Measurements from ENCODE around the gene NME9.

The NME9 gene

DNA sequence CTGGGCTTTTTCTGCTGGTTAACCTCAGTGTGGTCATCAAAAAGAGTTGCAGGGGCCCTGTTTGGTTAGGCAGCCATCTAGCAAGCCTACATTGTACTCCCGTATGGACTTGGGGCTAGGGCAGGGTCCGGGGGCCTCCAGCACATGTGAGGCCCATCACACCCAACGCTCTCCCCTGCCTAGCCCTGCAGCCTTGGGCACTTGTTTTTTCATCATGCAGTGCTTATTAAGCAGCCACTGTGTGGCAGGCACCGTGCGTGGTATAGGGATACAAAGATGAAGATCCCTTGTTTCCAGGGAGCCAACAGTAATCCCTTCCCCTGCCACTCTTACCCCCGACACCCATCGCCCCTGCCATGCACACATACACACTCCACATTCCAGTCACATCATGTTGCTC, 32.9 kb upstream of the NME9 start:
- no peak for DNase-seq (ENCODE audit: low read depth in 2 of 2)

DNA sequence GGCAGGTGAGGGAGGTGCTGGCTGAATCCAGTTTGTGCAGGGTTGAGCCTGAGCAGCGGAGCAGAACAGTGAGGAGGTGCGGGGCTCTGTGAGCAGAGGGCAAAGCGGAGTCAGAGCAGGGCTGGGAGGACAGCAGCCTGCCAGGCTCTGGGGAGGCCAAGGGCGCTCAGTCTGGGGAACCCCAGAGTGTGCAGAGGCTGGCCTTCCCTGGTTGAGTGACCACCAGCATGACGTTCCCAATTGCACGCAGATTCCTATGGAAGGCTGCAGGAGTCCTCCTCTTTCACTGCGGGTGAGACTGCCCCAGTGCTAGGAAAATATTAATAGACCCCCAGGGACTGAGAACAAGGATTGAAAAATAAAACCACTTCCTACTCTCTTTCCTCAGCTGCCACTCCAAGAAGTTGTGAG, 31.9 kb upstream of the NME9 start:
- no peak for DNase-seq (ENCODE audit: low read depth in 2 of 2)

DNA sequence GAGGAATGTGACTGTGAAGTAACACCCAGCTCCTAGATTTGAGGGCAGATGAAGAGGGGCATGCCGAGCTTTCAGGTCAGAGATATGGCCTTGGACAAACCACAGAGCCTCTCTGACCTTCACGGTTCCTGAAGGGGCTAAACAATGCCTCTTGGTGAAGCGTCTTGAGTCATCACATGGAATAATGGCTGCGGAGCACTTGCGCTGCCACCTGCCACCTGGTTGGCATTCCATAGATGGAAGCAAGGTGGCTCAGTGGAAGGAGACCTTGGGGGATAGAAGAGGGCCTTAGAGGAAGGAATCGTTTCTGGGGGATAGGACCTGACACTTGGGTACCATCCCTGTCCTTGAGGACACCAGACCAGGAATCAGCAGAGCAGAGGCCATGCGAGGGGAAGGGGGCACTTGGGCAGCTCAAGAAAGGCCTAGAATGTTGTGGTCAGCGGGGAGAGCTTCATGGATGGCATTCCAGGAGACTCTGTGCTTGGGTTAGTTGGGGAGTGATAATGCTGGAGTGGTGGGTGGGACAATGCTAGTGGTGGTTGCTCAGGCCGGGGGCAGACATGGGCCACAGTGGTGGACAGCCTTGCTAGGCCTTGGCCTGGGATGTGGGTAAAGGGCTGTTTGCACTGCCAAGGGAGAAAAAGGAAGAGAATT, 31.3 kb upstream of the NME9 start:
- DNase-seq (ENCODE audit: low read depth in 2 of 2), result no peak

DNA sequence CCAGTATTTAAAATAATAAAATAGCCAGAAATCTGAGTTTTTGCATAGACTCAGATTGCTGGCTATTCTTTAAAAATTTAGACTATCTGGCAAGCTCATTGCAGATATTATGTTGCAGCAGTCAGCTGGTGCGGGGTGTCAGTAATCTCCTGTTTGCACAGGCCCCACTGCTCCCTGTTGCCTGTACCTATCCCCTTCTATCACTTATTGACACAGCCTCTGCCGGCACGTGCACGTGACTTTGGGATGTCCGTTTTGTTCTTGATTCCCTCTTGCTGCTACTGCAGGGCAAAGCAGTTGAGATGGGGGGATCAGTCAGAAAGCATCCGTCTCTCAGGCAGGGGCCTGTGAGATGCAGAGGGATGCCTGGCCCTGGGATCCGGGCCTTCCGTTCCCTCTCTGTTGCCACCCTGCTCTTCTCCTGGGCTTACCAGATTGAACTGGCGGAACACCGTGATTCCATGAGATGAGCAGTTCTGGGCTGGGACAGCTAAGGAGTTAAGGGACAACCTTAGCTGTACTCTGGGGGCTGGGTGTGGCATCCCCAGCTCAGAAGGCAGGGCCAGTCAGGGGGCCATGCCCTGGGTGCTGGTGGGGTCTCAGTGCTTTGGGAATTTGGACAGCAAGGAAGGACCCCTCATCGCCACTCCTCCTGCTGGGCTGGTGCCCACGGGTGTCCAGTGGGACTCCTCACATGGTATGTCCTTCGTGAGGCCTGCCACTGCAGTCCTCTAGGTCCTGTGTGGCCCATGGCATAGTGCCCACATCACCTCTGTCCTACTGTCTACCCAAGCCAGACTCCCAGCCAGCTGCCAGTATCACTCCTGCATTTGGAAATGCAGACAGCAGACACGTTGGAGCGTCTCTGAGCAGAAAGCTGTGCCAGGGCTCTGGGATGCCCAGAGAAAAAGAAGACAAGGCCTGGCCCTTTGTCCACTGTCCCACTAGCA, 30.5 kb upstream of the NME9 start:
- no peak for DNase-seq (ENCODE audit: low read depth in 2 of 2)

DNA sequence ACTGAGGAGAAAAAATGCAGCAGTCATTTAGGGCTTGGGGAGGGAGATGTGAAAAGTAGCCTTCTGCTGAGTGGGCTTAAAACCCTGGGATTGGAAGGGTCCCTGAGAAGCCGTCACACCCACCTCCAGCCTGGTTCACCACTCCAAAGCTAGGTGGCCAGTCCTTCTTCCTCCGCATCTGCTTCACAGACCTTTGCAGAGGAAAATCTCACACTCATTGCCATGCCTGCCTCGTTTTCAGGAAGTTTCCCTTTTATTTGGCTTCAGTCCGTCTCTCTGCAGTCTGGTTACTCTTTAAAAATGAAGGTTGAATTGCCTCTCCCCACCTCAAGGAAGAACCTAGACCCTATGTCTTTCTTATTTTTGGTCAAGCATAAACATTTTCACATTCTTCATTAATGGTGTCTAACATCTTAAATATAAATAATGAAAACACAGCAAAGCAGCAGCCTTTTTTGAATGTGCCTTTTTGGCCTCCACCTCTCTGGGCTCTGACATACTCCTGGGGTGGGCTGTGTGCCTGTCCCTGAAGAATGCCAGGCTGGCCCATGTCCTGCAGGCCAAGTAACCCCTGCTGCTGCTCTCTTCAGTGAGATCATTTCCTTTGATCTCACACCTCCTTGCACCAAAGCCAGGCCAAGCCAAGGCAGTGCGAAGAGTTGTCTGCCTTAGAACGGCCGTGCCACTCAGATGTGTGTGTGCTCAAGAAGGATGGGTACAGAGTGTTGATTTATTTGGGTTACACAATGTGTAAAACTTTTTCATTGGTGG, 29.7 kb upstream of the NME9 start:
- DNase-seq (ENCODE audit: low read depth in 2 of 2), result no peak

DNA sequence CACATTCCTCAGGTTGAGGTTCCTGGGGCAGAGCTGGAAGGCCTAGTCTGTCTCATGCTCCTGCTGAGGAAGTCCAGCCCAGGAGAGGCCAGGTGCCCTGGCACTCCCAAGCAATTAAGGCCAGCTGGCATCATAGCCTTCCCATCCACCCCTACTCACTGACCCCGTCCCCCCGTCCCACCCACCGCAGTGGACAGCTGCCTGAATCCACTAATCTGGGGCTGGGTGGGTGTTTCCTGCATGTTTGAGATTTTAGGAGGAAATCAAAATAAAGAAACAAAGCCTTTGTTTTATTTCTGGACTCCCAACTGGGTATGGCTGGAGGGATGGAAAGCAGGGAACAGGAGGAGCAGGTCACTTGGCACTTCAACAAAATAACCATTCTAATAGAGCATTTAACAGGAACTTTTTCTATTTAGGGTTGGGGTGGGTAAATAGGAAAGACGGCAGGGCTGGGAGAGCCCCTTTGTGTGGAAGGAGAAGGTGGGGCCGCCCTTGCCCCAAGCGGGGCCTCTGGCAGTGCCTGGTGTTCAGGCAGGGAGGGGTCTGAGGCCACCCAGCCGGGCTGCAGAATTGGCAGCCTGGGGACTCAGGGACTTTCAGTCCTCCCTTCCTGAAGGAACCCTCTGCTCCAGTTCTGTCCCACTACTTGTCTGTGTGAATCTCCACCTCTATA, 27.2 kb upstream of the NME9 start:
- DNase-seq (ENCODE audit: low read depth in 2 of 2), result no peak

DNA sequence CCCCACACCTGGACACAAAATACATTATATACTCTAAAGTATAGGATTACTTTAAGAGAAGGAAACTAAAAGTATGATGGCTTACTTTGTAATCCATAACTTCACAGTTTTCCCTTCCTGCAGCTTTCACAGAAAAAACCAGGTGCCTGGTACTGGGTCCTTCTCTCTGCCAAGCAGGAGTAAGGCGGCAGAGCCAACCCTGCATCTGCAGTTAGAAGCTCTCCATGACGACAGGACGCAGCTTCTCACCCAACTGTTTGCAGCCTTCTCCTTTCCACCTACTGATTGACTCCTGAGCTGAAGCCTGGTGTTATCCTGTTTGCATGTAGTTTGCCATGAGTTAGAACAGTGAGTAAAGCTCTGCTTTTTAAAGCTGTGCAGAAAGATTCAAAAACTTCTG, 25.4 kb upstream of the NME9 start:
- no peak for DNase-seq (ENCODE audit: low read depth in 2 of 2)

DNA sequence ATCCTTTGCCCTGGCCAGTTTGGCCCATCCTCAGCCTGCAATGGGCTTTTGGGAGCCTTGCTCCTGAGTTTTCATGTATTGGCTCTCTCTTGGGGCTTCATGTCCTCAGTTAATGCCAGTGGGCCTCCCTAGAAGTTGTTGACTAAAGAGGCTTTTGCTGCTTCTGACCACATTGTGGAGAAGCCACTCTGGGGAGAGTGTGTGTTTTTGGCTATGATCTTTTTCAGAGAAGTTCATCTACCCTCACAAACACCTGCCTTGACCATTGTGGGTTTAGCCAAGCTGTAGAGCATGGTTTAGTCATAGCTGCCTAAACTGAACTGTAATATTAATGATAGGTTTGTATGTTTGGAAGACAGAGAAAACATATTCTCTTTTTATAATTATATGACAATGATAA, 24.7 kb upstream of the NME9 start:
- DNase-seq (ENCODE audit: low read depth in 2 of 2), result no peak

DNA sequence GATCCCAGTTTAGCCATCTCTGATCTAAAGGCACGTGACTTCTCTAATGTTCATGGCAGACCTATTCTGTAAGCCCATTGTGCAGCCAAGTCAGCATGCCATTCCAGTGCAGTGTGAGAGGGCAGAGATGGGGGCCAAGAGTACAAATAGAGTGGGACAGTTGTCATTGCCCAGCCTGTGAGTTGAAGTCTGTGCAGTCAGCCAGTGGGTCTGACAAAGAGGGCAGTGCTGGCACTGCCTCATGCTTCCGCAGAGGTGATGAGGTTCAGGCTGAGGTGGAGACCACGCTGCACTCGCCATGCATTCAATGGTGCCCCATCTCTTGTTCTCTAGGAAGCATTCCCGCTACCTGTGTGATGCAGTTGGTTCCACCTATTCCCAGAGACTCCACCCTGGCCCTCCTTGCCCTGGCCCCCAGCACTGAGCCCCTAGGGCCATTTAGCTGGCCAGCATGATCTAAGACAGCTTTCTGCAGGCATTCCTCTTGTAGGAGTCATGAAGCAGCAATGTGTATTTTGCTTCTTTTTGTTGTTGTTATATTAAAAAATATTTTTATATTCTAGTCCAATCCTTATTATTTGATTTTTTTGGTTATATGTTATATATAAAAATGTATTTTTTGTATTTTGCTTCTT, 22.4 kb upstream of the NME9 start:
- DNase-seq (ENCODE audit: low read depth in 2 of 2), result no peak

DNA sequence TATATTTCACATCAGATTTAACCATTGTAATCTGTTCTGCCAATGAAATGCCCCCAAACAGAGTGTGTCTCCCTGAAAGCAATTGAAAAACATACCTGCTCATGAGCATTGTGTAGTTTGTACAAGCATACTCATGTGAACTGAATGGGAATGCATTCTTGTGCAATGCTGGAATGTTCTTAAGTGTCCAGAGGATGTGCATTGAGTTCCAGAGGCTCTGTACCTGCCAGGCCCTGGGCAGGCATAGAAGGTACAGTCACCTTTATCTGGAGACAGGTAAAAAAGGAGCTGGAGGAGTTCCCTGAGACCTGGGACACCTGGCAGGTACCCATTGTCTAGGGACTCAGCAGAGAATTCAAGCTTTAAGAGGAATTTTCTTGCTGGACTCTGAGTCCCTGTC, 21.5 kb upstream of the NME9 start:
- no peak for DNase-seq (ENCODE audit: low read depth in 2 of 2)

DNA sequence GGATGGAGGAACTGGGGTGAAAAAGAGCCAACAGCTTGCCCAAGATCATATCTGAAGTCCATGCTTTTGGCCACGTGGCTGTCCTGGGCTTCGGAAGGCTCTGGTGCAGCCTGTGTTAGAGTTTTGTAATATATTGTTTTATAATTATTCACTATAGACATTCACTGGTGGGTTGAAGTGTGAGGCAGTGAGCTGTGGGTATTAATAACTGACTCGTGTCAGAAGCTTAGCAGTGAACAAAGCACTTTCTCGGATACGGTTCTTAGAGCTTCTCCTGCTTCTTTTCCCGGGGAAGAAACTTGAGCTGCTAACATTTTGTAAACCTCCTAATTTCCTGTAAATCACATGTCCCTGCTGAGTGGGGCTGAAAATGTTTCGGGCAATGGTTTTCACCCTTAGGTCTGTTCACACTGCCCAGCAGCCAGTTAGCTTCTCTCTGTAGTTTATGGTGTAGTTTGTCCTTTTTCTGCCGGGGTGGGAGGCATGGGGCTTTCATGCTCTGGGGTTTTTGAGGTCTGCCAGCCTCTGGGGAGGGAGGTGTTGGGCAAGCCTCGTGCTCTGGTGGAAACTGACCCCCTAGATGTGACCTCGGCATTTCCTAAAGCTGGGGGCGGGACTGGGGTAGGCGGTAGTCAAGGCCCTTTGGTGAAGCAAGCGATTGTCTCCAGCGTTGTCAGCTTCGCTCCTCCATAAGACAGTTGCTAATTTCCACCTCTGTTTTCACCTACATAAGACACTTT, 20.4 kb upstream of the NME9 start:
- DNase-seq (ENCODE audit: low read depth in 2 of 2), result no peak

DNA sequence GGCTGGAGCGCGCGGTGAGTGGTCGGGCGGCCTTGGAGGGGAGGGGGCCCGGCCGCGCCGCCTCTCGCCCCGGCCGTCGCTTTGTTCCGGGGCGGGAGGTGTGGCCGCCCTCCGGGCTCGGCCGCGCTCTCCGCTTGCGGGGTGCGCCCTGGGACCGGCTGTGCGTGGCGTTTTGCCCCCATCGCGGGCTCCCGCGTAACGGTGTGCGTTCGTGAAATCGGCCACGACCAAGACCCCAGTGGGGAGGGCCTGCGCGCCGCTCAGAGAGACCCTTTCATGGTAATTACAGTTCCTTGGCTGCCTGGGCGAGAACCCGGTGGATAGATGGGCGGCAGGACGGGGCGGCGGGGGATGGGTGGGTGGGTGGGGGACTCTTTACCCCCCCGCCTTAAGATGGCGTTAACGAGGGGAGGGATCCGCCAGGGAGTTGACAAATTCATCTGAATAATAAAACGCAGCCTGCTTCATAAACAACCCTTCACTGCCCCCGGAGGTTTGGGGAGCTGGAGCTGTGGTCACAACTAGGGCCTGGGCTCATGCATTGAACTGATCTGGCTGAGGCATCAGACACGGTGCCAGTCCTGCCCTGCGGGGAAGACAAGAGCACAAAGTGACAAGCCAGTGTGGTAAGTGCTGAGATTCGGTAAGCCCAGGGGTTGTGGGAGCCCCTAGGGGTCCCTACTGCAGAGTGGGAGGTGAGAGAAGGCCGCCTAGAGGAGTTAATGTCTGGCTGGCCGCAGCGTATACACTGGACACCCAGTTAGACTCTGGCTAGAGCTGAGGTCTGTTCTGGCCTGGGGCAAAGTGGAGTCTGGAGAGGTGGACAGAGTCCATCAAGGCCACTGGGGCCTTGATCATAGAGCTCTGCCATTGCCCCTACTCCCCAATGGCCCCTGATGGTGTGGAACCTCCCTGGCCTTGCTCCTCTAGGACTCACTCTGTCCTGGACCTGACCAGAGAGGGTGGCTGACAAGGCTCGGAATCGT, 19.4 kb upstream of the NME9 start:
- DNase-seq (ENCODE audit: low read depth in 2 of 2), result no peak

DNA sequence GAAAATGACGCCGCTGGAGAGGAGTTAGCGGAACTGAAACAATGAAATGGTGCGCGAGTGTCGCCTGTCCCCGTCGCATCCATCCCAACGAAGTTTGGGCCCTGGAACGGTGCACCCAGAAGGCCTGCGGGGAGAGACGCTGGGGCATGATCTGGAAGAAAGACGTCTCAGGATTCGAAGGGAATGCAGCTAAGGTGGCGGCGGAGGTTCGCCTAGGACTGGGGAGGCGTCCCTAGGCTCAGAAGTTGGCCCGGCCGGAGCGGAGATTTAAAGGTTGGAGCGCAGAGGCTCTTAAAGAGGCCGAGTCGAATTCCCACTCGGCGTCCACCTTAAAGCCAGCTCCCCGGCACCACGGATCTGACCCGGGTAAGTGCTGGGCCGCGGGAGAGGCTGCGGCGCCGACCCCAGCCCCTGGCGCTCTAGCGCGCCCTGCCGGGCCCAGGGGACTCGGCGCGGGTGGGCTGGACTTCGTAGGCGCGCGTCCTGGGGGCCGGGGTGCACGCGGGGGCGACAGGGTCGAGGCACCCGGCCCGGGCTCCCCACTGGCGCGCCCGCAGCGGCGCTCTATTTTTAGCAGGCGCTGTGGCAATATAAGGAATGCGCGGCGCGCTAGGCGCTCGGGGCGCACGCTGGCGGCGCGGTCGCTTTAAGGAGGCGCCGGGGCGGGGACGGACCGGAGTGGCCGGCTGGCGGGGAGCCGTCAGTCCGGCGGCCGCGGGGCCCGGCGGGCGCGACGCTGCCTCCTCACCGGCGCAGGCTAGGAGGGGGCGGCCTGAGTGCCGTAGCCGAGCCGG, 18.5 kb upstream of the NME9 start, which contains the start of gene MRAS:
TSS of gene MRAS (plus strand) at position 620 of the 794 bp plus-strand sequence. CDS start 24,305 bp downstream, outside the sequence.
- DNase-seq (ENCODE audit: low read depth in 2 of 2), result peak; percentile 42 to 47

DNA sequence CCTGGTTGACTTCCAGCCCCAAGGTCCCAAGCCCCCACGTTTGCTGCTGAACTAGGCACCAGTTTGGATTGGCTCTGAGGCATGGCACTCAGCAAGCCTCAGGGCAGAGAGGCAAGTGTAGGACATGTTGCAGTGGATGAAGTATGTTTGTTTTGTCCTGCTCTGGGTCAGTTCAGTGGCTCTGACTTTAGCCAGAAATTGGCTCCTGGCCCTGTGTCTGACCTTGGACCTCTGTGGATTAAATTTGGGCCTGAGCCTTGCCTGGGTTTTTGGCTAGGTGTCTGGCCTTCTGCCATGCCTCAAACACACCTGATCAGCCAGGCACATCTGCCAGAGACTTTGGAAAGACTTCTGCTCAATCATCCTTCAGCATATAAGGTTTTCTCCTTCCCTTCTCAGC, 15.1 kb upstream of the NME9 start:
- no peak for DNase-seq (ENCODE audit: low read depth in 2 of 2)

DNA sequence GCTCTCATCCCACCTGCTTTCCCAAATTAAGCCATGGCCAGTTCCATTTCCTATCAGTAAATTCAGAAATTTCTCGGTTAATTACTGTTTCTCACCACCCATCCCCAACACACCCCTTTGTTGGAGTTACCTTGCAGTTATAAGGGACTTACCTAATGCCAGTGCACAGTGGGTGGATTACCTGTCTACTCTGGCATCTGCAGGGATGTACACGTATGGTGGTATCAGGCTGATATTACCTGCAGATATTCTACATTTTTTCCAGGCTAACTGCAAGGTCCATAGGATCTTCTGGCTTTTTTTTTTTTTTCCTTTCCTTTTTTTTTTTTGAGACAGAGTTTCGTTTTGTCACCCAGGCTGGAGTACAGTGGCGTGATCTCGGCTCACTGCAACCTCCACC, 10.9 kb upstream of the NME9 start:
- no peak for DNase-seq (ENCODE audit: low read depth in 2 of 2)

DNA sequence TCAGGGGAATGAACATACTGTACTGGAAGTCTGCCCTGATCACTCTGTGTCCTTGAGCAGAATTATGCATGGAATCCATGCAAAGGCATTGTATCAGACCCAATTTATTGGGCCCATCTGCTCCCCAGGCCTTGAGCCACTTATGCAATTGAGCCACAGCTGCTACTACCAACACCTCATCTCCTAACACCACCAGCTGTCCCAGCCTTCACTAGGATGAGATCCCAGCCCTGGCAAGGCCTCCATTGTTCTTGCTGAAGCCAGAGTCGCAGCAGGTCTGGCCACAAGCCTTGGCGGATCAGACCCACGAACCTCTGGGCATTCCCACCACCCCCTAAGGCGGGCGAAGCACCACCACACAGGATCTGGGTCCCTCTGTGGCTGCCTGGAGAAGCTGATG, 9.2 kb upstream of the NME9 start:
- no peak for DNase-seq (ENCODE audit: low read depth in 2 of 2)

DNA sequence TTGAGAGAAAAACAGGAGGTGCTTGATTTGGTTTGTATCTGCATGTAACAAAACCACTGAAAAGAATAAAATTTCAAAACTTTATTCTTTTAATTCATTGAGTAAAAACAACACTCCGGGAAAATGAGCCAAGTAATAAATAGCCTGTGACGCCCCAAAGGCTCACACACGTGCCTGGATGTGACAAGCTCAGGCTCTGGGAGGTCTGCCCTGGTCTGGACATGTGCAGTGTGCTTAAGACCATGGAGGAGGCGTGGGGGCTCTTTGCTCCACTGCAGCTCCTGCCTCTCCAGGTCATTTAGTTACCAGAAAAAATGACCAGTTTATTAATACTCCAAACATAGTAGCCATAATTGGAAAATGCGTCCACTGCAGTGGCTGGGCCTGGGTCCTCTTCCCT, 8.6 kb upstream of the NME9 start:
- no peak for DNase-seq (ENCODE audit: low read depth in 2 of 2)

DNA sequence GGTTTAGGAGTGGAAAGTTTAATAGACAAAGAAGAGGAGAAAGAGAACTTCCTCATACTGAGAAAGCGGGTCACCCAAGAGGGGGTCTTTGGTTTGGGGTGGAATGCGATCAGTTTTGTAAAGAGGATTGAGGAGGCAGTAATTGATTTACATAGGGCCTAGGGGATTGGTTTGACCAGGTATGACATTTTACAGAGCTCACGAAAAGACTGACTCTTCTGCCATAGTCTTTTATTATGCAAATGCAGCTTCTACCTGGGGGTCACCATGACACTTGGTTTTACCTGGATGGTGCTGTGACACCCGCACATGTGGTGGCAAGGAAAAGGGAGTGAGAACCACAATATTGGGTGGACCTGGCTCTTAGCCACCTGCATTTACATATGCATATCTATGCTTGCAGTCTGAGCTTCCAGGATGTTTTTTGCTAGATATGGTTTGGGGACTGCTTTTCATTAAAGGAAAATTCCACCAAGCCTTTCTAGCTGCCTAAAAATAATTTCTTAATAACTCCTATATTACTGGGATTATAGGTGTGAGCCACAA, 6.9 kb upstream of the NME9 start:
- no peak for DNase-seq (ENCODE audit: low read depth in 2 of 2)

All from fibroblast of skin of left quadriceps (primary cell).